IPS-15b (cell line): ENCODE data around the gene ATP9A.

ENCODE experiments used
- H3K27me3 ChIP-seq: one replicate; pipeline ENCODE4 v1.6.1; 2013; ENCODE audit warnings: low read length; ENCODE audit not compliant: control insufficient read depth, insufficient read depth
- H3K36me3 ChIP-seq: one replicate; pipeline ENCODE4 v1.6.1; 2013; ENCODE audit warnings: low read length; ENCODE audit not compliant: control insufficient read depth, insufficient read depth
- H3K4me1 ChIP-seq: one replicate; pipeline ENCODE4 v1.6.1; 2013; ENCODE audit warnings: mild to moderate bottlenecking, low read length; ENCODE audit not compliant: control insufficient read depth, insufficient read depth
- H3K4me3 ChIP-seq: one replicate; pipeline ENCODE4 v1.5.1; 2013; ENCODE audit warnings: low read depth, low read length
- H3K9ac ChIP-seq: one replicate; pipeline ENCODE4 v1.6.1; 2013; ENCODE audit warnings: low read depth, mild to moderate bottlenecking, low read length
- H3K9me3 ChIP-seq: one replicate; pipeline ENCODE4 v1.6.1; 2013; ENCODE audit warnings: mild to moderate bottlenecking, low read length; ENCODE audit not compliant: control insufficient read depth, insufficient read depth

Gene ATP9A

DNA sequence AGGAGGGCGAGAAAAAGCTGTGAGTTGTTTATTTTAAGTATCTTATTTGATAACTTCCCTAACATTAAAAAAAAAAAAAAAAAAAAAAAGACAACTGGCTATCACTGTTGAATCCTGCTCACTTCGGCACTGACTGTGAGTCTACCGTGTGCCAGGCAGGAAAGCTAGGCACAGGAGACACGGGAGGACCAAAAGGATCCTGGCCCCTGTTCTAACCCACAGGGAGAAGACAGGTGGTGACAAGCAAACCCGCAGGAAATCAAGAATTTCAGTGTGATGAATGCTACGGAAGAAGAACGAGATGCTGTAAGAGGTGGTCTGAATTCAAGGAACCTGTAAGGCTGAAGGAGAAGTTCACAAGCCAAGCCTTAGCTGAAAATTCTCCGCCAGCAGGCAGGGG is 130.9 kb downstream of the ATP9A start:
- H3K9ac ChIP-seq = no peak overlapping the region
- peaks cover 2% of the 10 kb centered on the region for H3K36me3 ChIP-seq
- H3K4me1 ChIP-seq = no peaks in the 10 kb centered on the region
- H3K27me3 ChIP-seq = no peaks in the 10 kb centered on the region
- no peaks in the 10 kb centered on the region for H3K9me3 ChIP-seq
- no peak overlapping the region for H3K4me3 ChIP-seq

DNA sequence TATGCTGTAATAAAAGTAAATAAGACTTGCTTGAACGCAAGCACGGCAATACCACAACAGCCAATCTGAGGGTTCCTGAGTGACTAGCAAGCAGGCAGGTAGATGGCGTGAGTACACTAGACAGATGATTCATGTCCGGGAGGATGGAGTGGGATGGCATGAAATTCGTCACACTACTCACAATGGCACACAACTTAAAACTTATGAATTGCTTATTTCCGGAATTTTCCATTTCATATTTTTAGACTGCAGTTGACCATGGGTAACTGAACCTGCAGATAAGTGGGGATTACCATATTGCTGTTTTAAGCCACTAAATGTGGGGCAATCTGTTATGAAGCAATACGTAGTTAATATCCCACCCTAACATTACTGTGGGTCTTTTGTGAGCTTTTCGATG is 132.1 kb downstream of the ATP9A start:
- Histone ChIP-seq H3K9ac (no peak overlapping the region), H3K4me1 (no peaks in the 10 kb centered on the region), H3K4me3 (no peak overlapping the region), H3K27me3 (no peaks in the 10 kb centered on the region), H3K9me3 (no peaks in the 10 kb centered on the region), H3K36me3 (peaks cover 2% of the 10 kb centered on the region)

DNA sequence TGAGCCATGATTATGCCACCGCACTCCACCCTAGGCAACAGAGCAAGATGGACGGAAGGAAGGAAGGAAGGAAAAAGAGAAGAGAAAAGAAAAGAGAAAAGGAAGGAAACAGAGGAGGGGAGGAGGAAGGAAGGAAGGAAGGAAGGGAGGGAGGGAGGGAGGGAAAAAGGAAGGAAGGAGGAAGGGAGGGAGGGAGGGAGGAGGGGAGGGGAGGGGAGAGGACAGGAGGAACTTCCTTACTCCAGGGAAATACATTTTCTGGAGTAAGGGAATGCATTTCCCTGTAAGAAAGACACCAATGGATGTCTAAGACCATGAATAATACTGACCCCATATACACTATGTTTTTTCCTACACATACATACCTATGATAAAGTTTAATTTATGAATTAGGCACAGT is 132.5 kb downstream of the ATP9A start:
- H3K27me3 ChIP-seq = no peaks in the 10 kb centered on the region
- H3K9me3 ChIP-seq = no peaks in the 10 kb centered on the region
- H3K4me1 ChIP-seq = no peaks in the 10 kb centered on the region
- no peak overlapping the region for H3K4me3 ChIP-seq
- H3K36me3 ChIP-seq = peaks cover 2% of the 10 kb centered on the region
- no peak overlapping the region for H3K9ac ChIP-seq

DNA sequence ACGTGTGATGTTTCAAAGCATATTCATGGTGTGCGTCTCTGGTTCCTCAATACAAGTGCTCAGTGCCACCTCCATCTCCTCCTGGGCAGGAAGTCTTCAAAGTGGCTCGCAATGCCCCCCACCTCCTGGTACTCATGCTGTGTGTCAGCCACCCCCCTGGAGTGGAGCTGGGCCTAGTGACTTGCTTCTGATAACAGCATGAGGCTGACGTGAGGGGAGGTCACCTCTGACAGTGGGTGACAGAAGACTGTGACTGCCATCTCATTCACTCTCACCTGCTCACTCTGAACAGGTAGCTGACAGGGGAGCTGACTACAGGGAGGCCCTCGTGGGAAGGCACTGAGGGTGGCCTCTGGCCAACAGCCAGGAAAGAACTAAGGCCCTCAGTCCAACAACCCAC is 133.3 kb downstream of the ATP9A start:
- no peak overlapping the region for H3K4me3 ChIP-seq
- H3K9ac ChIP-seq = no peak overlapping the region
- no peaks in the 10 kb centered on the region for H3K9me3 ChIP-seq
- no peaks in the 10 kb centered on the region for H3K27me3 ChIP-seq
- H3K4me1 ChIP-seq = no peaks in the 10 kb centered on the region
- peaks cover 2% of the 10 kb centered on the region for H3K36me3 ChIP-seq

- H3K36me3 ChIP-seq = peaks cover 2% of the 10 kb centered on the region
- H3K4me1 ChIP-seq = no peaks in the 10 kb centered on the region
Observed at GRCh38 chr20:51634257-51634656, 133.9 kb downstream of the ATP9A start.

DNA sequence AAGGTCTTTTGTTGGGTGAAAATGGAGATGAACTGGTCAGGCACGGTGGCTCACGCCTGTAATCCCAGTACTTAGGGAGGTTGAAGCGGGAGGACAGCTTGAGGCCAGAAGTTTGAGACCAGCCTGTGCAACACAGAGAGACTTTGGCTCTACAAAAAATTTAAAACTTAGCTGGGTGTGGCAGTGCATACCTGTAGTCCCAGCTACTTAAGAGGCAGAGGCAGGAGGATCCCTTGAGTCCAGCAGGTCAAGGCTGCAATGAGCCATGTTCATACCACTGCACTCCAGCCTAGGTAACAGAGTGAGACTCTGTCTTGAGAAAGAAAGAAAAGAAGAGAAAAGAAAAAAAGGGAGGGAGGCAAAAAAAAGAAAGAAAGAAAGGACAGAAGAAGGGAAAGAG is 134.8 kb downstream of the ATP9A start:
- Histone ChIP-seq H3K9ac (no peak overlapping the region), H3K27me3 (no peaks in the 10 kb centered on the region), H3K4me3 (no peak overlapping the region), H3K36me3 (peaks cover 2% of the 10 kb centered on the region), H3K9me3 (no peaks in the 10 kb centered on the region), H3K4me1 (no peaks in the 10 kb centered on the region)

More at GRCh38 chr20:51634257-51634656, 133.9 kb downstream of the ATP9A start:
- H3K9ac ChIP-seq = no peak overlapping the region
- no peaks in the 10 kb centered on the region for H3K27me3 ChIP-seq
- H3K9me3 ChIP-seq = no peaks in the 10 kb centered on the region
- no peak overlapping the region for H3K4me3 ChIP-seq

DNA sequence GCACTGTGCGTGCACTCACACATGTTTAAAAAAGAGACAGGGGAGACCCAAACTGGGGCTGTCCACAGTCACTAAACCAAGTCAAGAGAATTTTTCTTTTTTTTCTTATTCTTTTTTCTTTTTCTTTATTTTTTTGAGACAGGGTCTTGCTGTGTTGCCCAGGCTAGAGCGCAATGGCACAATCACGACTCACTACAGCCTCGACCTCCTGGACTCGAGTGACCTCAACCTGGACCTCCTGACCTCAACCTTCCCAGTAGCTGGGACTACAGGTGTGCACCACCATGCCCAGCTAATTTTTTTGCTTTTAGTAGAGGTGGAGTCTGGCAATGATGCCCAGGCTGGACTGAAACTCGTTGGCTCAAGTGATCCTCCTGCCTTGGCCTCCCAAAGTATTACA is 136.2 kb downstream of the ATP9A start:
- no peaks in the 10 kb centered on the region for H3K9me3 ChIP-seq
- no peak overlapping the region for H3K9ac ChIP-seq
- H3K36me3 ChIP-seq = no peaks in the 10 kb centered on the region
- H3K27me3 ChIP-seq = no peaks in the 10 kb centered on the region
- H3K4me1 ChIP-seq = no peaks in the 10 kb centered on the region
- H3K4me3 ChIP-seq = no peak overlapping the region

- H3K9ac ChIP-seq = no peak overlapping the region
- H3K27me3 ChIP-seq = no peaks in the 10 kb centered on the region
- no peak overlapping the region for H3K4me3 ChIP-seq
- H3K9me3 ChIP-seq = no peaks in the 10 kb centered on the region
- no peaks in the 10 kb centered on the region for H3K4me1 ChIP-seq
- no peaks in the 10 kb centered on the region for H3K36me3 ChIP-seq
Observed at GRCh38 chr20:51631011-51631950, 136.9 kb downstream of the ATP9A start.

GRCh38 chr20:51629399-51630058 is 138.7 kb downstream of the ATP9A start:
- no peaks in the 10 kb centered on the region for H3K9me3 ChIP-seq
- no peaks in the 10 kb centered on the region for H3K27me3 ChIP-seq
- no peak overlapping the region for H3K9ac ChIP-seq
- peaks cover under 1% of the 10 kb centered on the region for H3K4me1 ChIP-seq
- no peak overlapping the region for H3K4me3 ChIP-seq
- no peaks in the 10 kb centered on the region for H3K36me3 ChIP-seq

DNA sequence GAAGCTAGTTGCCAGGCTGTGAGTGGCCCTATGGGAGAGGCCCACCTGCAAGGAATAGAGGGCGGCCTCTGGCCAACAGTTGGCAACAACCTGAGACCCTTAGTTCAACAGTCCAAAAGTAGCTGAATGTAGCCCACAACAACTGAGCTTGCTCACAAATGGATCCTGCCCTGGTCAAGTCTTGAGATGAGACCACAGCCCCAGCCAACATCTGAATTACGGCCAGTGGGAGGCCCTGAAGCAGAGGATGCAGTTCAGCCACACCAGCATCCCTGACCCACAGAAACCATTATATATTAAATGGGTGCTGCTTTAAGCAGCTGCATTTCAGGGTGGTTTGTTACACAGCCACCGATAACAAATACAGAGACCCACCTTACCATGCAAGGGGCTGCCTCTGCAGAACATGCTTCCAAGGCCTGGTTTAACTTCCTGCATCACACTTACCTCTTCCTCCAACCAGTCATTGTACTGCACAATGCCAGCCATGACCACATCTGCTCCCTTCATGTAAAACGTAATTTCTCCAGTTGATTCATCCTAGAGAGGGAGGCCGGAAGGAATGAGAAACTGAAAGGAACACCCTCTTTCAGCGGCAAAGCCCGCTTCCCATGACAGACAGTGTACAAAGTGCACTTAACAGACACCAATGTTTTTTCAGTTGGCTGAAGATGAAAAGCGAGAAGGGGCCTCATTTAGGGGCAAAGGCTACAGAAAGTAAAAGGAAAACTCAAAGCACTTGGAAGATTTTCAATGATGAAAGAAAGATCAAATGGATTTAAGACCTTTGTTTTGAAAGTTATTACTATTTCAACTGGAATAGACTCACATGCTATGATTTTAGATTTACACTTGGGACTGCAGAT is 139.4 kb downstream of the ATP9A start:
- Histone ChIP-seq H3K4me3 (no peak overlapping the region), H3K9ac (no peak overlapping the region), H3K4me1 (peaks cover 2% of the 10 kb centered on the region)

GRCh38 chr20:51627586-51627985 is 140.6 kb downstream of the ATP9A start:
- no peaks in the 10 kb centered on the region for H3K9me3 ChIP-seq
- no peaks in the 10 kb centered on the region for H3K36me3 ChIP-seq
- no peak overlapping the region for H3K4me3 ChIP-seq
- H3K9ac ChIP-seq = no peak overlapping the region
- H3K27me3 ChIP-seq = no peaks in the 10 kb centered on the region
- H3K4me1 ChIP-seq = peaks cover 2% of the 10 kb centered on the region

More for the DNA sequence above, 139.4 kb downstream of the ATP9A start:
- H3K9me3 ChIP-seq = no peaks in the 10 kb centered on the region
- no peaks in the 10 kb centered on the region for H3K27me3 ChIP-seq
- no peaks in the 10 kb centered on the region for H3K36me3 ChIP-seq
